Stimulated activated CD8-positive, alpha-beta memory T cell treated with anti-CD3 and anti-CD28 coated beads, Interleukin-12 subunit alpha, Interleukin-12 subunit beta, amount 100 ng/mL, for 24 hours (primary cell): ENCODE measurements around the gene CCDC74A.
"Not testable (repeated sequence)": the region's sequence is repeated elsewhere in the genome, so short reads cannot be mapped to it uniquely, and the experiment has no call there.

Experiments
- DNase-seq: peaks from one replicate; pipeline ENCODE4 v3.0.0-alpha.2; 2020; ENCODE audit errors: extremely low read depth

CCDC74A gene

GRCh38 chr2:131527131-131528001 lies at the start of gene CCDC74A:
Gene CCDC74A (plus strand): TSS chr2:131527888. CDS start chr2:131527971, 83 bp downstream.
- peak; percentile 52 for DNase-seq

GRCh38 chr2:131478074-131478849 lies 49.4 kb upstream of the CCDC74A start:
- not testable (repeated sequence) for DNase-seq

- not testable (repeated sequence) for DNase-seq
These were observed 48.7 kb upstream of the CCDC74A start for GRCh38 chr2:131478850-131479461.

DNA sequence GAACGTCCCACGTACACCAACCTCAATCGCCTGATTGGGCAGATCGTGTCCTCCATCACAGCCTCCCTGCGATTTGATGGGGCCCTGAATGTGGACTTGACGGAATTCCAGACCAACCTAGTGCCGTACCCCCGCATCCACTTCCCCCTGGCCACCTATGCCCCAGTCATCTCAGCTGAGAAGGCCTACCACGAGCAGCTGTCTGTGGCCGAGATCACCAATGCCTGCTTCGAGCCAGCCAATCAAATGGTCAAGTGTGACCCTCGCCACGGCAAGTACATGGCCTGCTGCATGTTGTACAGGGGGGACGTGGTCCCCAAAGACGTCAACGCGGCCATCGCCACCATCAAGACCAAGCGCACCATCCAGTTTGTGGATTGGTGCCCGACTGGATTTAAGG lies 47.3 kb upstream of the CCDC74A start:
- DNase-seq, result not testable (repeated sequence)

GRCh38 chr2:131482506-131483155 lies 45.1 kb upstream of the CCDC74A start:
- not testable (repeated sequence) for DNase-seq

DNA sequence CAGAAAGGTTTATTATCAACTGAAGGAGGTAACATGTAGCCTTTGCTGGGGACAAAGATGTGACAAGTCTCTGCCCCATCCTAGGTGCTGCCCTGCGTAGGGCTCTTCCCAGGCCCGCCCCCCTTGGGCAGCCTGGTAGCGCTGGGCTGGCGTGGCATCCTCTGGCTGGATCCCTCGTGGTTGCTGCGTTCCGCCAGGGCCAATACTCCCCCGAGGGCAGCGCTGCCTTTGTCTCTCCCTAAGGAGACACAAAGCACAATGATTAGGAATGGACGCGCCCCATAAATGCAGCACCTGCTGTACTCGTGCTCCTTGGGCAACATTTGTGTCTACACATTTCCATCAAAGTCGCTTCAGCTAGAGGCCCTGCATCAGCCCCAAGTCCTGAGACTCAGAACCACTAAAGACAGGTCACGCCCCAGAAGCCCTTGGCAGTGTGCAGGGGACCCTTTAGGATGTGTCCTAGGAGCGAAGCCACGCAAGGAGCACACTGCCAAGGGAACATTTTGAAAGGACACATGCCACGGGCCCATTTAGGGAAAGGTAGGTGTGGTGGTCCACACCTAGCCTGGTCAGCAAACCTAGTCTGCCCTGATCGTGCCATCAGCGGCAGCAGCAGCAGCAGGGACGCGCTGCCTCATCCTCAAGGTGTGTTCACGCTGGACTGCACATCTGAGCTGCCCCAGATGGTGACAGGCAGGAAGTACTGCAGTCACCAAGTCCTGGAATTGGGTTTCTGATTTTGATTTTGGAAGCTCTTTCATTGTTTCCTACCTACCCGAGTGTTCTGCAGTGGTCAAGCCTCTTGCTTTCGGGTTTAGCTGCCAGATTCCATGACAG lies 43.5 kb upstream of the CCDC74A start:
- DNase-seq, result not testable (repeated sequence)

DNA sequence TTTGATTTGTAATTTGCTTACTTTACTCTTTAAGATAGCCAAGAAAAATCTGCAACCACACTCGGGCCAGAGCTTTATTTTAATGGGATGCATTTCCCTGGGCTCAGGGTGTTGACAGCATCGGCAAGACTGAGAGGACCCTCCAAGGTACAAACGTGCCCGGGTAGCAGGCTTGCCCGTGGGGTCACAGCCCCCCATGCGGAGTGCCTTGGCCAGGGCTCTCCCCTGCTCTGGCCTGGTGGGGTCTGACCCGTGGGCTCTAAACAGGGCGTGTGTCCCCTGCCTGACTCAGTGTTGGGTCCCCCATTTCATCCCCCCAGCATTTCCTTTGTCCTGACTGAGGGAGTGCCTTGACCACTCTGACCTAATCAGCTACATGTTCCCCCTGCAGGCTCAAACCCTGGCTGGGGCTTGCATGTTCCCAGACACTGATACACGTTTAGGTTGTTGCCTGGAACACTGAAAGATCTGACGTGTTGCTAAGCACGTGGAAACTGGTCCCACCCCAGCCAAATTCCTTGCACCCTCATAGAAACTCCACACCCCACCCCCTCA lies 42.7 kb upstream of the CCDC74A start:
- DNase-seq, result not testable (repeated sequence)

- DNase-seq, result not testable (repeated sequence)
These were observed 41.3 kb upstream of the CCDC74A start for GRCh38 chr2:131486201-131486902.

- DNase-seq, result no peak
These were observed 39.1 kb upstream of the CCDC74A start for GRCh38 chr2:131488306-131489205.

GRCh38 chr2:131490616-131491468 lies 36.8 kb upstream of the CCDC74A start:
- DNase-seq, result not testable (repeated sequence)

- not testable (repeated sequence) for DNase-seq
These were observed 36.2 kb upstream of the CCDC74A start for GRCh38 chr2:131491469-131491836.

DNA sequence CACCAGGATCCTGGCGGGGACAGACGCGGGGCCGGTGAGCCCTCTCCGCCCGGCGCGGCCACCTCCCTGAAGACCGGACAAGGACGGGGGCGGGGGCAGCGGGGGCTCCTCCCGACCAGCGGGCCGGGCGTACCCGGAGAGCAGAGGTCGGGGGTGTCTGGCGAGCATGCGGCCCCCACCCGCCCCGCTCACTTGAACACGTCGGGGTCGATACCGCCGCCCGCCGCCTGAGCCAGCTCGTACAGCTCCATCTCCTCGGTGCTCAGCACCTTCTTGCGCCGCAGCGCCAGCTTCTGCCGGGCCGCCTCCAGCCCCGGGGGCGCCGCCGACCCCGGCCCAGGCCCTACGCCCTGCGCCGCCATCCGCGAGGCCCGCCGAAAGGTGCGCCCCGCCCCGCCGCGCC lies 35.7 kb upstream of the CCDC74A start, which contains the start of gene MZT2A:
Gene MZT2A (minus strand): TSS at position 383 of the 403 bp plus-strand sequence. CDS start 21 bp downstream, at position 362.
- DNase-seq, result not testable (repeated sequence)

DNA sequence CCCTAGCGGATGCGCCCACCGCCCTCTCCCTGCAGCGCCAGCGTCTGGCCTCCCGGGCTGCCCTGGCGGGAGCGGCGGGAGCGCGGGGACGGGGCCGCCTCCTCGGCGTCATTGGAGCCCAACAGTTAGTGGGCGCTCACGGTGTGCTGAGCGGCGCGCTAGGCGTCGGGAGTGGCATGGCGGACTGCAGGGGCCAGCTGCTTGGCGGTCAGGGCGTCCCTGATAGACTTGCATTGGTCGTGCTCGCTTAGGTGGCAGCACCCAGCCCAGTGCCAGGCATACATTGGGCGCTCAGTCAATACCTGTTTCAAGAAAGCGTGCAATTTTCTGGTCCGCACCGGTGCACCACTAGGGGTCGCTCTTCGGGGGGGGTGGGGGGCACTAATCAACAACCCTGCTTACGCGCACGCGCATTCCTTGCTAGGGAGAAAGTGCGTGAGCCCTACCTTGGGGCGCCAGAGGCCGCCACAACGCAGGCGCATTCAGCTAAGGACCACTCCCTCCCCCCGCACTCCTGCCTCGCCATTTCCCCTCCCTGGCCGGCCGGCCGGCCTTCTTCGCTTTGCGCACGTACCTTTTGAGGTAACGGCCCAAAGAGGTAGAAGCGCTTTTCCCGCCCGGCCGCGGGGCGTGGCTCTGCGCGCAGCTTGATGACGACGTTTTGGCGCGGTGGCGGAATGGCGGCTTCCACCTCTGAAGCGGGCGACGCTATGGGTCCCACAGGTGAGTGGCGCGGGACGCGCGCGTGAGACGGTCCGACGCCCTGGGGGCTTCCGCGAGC lies 35.1 kb upstream of the CCDC74A start:
- DNase-seq, result peak; percentile 89

DNA sequence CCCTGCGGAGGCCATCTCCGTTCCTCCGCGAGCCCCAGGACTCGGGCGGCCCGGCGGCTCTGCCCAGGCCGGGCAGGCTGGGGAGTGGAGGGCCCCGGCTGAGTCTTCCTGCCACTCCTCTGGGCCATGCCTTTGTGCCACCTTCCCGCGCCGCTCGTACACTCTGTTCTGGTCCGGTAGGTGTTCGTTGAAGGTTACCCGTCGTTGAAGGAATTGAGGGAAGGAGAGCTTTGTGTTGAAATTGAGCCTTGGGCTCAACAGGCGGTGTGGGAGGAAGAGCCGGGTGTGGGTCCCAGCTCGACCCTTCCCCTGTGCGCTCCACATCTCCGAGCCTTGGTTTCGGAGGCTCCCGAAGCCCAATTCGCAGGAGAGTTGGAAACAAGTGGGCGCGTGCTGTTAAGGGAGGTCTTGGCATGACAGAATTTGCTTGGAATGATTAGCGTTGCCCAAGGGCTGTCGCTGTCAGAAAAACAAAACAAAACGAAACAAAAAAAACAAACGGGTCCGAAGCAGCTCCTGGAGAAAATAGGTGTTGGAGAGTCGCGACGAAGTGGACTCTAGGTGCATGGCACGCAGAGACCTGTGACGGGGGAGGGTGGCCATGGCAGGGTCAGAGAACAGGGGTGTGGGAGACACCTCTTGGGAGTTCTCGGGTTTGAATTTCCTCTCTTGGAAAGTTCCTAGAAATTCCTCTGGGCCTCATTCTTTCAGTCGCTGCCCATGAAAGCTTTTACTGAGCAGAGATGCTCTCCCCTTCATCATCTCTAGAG lies 34.3 kb upstream of the CCDC74A start:
- DNase-seq, result no peak

GRCh38 chr2:131495506-131495905 lies 32.2 kb upstream of the CCDC74A start:
- not testable (repeated sequence) for DNase-seq
